ENCODE measurements around the gene PRKN. TPM values are rescaled to one million over a fixed set of nuclear protein-coding genes. Genes with fewer than 3 reads are reported as not detected.

Gene PRKN
- total and polyA plus RNA-seq, 5 donors from 2014 or later: 0.24 to 3.7 (median 2.5) TPM

GRCh38 chr6:161584621-161585340 is 1142.8 kb downstream of the PRKN start:
- Histone ChIP-seq H3K27ac (ENCODE audit: insufficient read depth, low read length, poor library complexity, severe bottlenecking) (no peak overlapping the region), H3K27me3 (ENCODE audit: control insufficient read depth, insufficient read depth, low read length) (no peaks in the 10 kb centered on the region), H3K4me1 (ENCODE audit: control insufficient read depth, insufficient read depth, low read length, poor library complexity, severe bottlenecking) (no peaks in the 10 kb centered on the region), H3K4me3 (ENCODE audit: low read depth, low read length) (no peak overlapping the region), H3K36me3 (ENCODE audit: control insufficient read depth, insufficient read depth, low read length) (no peaks in the 10 kb centered on the region), H3K9me3 (ENCODE audit: control insufficient read depth in 2 of 2, low read length in 2 of 2) (no peaks in the 10 kb centered on the region)
- Mint-ChIP-seq H3K36me3 (no peaks in the 10 kb centered on the region), H3K27ac (no peak overlapping the region), H3K4me1 (no peaks in the 10 kb centered on the region), H3K9me3 (no peaks in the 10 kb centered on the region), H3K27me3 (peaks cover 6% of the 10 kb centered on the region), H3K4me3 (no peak overlapping the region)
- no peak for DNase-seq
- no peak for ATAC-seq (ENCODE audit: low read depth in 2 of 2)

GRCh38 chr6:161584051-161584450 is 1143.5 kb downstream of the PRKN start:
- H3K27ac ChIP-seq (ENCODE audit: insufficient read depth, low read length, poor library complexity, severe bottlenecking): no peak overlapping the region
- Mint-ChIP-seq H3K27me3 (peaks cover 6% of the 10 kb centered on the region), H3K9me3 (no peaks in the 10 kb centered on the region), H3K4me3 (no peak overlapping the region), H3K4me1 (no peaks in the 10 kb centered on the region), H3K27ac (no peak overlapping the region), H3K36me3 (no peaks in the 10 kb centered on the region)
- H3K27me3 ChIP-seq (ENCODE audit: control insufficient read depth, insufficient read depth, low read length): no peaks in the 10 kb centered on the region
- no peaks in the 10 kb centered on the region for H3K9me3 ChIP-seq (ENCODE audit: control insufficient read depth in 2 of 2, low read length in 2 of 2)
- no peak overlapping the region for H3K4me3 ChIP-seq (ENCODE audit: low read depth, low read length)
- no peak for DNase-seq
- ATAC-seq (ENCODE audit: low read depth in 2 of 2): no peak
- H3K36me3 ChIP-seq (ENCODE audit: control insufficient read depth, insufficient read depth, low read length): no peaks in the 10 kb centered on the region
- no peaks in the 10 kb centered on the region for H3K4me1 ChIP-seq (ENCODE audit: control insufficient read depth, insufficient read depth, low read length, poor library complexity, severe bottlenecking)

- no peaks in the 10 kb centered on the region for H3K4me1 Mint-ChIP-seq
- no peak for DNase-seq
- no peak overlapping the region for H3K27ac ChIP-seq (ENCODE audit: insufficient read depth, low read length, poor library complexity, severe bottlenecking)
- no peak for ATAC-seq (ENCODE audit: low read depth in 2 of 2)
- no peaks in the 10 kb centered on the region for H3K4me1 ChIP-seq (ENCODE audit: control insufficient read depth, insufficient read depth, low read length, poor library complexity, severe bottlenecking)
- H3K9me3 Mint-ChIP-seq: no peaks in the 10 kb centered on the region
- H3K27me3 ChIP-seq (ENCODE audit: control insufficient read depth, insufficient read depth, low read length): no peaks in the 10 kb centered on the region
- no peaks in the 10 kb centered on the region for H3K36me3 Mint-ChIP-seq
- H3K4me3 ChIP-seq (ENCODE audit: low read depth, low read length): no peak overlapping the region
- H3K36me3 ChIP-seq (ENCODE audit: control insufficient read depth, insufficient read depth, low read length): no peaks in the 10 kb centered on the region
- H3K4me3 Mint-ChIP-seq: no peak overlapping the region
- no peaks in the 10 kb centered on the region for H3K9me3 ChIP-seq (ENCODE audit: control insufficient read depth in 2 of 2, low read length in 2 of 2)
- H3K27me3 Mint-ChIP-seq: peaks cover 6% of the 10 kb centered on the region
- H3K27ac Mint-ChIP-seq: no peak overlapping the region
Measured at GRCh38 chr6:161583584-161583983, 1144.0 kb downstream of the PRKN start.

- no peak overlapping the region for H3K27ac ChIP-seq (ENCODE audit: insufficient read depth, low read length, poor library complexity, severe bottlenecking)
- H3K4me3 ChIP-seq (ENCODE audit: low read depth, low read length): no peak overlapping the region
- Mint-ChIP-seq H3K4me3 (no peak overlapping the region), H3K9me3 (peaks cover 0 to 2% (median 0%) of the 10 kb centered on the region in 7 donors), H3K4me1 (peaks cover 0 to 2% (median 0%) of the 10 kb centered on the region in 4 donors), H3K27me3 (no peaks in the 10 kb centered on the region), H3K36me3 (no peaks in the 10 kb centered on the region), H3K27ac (no peak overlapping the region)
- H3K9me3 ChIP-seq (ENCODE audit: control insufficient read depth in 2 of 2, low read length in 2 of 2): no peaks in the 10 kb centered on the region
- ATAC-seq (ENCODE audit: low read depth in 2 of 2) (no peak), DNase-seq (peak in 1 of 3 donors; percentile 4)
- no peaks in the 10 kb centered on the region for H3K4me1 ChIP-seq (ENCODE audit: control insufficient read depth, insufficient read depth, low read length, poor library complexity, severe bottlenecking)
- H3K27me3 ChIP-seq (ENCODE audit: control insufficient read depth, insufficient read depth, low read length): no peaks in the 10 kb centered on the region
- no peaks in the 10 kb centered on the region for H3K36me3 ChIP-seq (ENCODE audit: control insufficient read depth, insufficient read depth, low read length)
Measured at GRCh38 chr6:161578478-161578877, 1149.1 kb downstream of the PRKN start.

- Histone ChIP-seq H3K9me3 (ENCODE audit: control insufficient read depth in 2 of 2, low read length in 2 of 2) (no peaks in the 10 kb centered on the region), H3K27ac (ENCODE audit: insufficient read depth, low read length, poor library complexity, severe bottlenecking) (no peak overlapping the region), H3K4me1 (ENCODE audit: control insufficient read depth, insufficient read depth, low read length, poor library complexity, severe bottlenecking) (no peaks in the 10 kb centered on the region), H3K4me3 (ENCODE audit: low read depth, low read length) (no peak overlapping the region), H3K36me3 (ENCODE audit: control insufficient read depth, insufficient read depth, low read length) (no peaks in the 10 kb centered on the region), H3K27me3 (ENCODE audit: control insufficient read depth, insufficient read depth, low read length) (no peaks in the 10 kb centered on the region)
- no peaks in the 10 kb centered on the region for H3K27me3 Mint-ChIP-seq
- DNase-seq (no peak), ATAC-seq (ENCODE audit: low read depth in 2 of 2) (no peak)
- peaks cover 0 to 3% (median 0%) of the 10 kb centered on the region in 7 donors for H3K9me3 Mint-ChIP-seq
- H3K36me3 Mint-ChIP-seq: no peaks in the 10 kb centered on the region
- no peak overlapping the region for H3K27ac Mint-ChIP-seq
- H3K4me1 Mint-ChIP-seq: peaks cover 0 to 2% (median 0%) of the 10 kb centered on the region in 4 donors
- no peak overlapping the region for H3K4me3 Mint-ChIP-seq
Measured at GRCh38 chr6:161575523-161576254, 1151.9 kb downstream of the PRKN start.

- Mint-ChIP-seq H3K27ac (no peak overlapping the region), H3K27me3 (no peaks in the 10 kb centered on the region), H3K9me3 (peaks cover 0 to 4% (median 0%) of the 10 kb centered on the region in 7 donors), H3K36me3 (peaks cover 4% of the 10 kb centered on the region), H3K4me1 (no peaks in the 10 kb centered on the region), H3K4me3 (no peak overlapping the region)
- no peak for DNase-seq
- no peaks in the 10 kb centered on the region for H3K4me1 ChIP-seq (ENCODE audit: control insufficient read depth, insufficient read depth, low read length, poor library complexity, severe bottlenecking)
- H3K36me3 ChIP-seq (ENCODE audit: control insufficient read depth, insufficient read depth, low read length): no peaks in the 10 kb centered on the region
- ATAC-seq (ENCODE audit: low read depth in 2 of 2): no peak
- H3K9me3 ChIP-seq (ENCODE audit: control insufficient read depth in 2 of 2, low read length in 2 of 2): no peaks in the 10 kb centered on the region
- no peak overlapping the region for H3K4me3 ChIP-seq (ENCODE audit: low read depth, low read length)
- no peak overlapping the region for H3K27ac ChIP-seq (ENCODE audit: insufficient read depth, low read length, poor library complexity, severe bottlenecking)
- no peaks in the 10 kb centered on the region for H3K27me3 ChIP-seq (ENCODE audit: control insufficient read depth, insufficient read depth, low read length)
Measured at GRCh38 chr6:161568885-161569456, 1158.6 kb downstream of the PRKN start.

- no peak overlapping the region for H3K27ac ChIP-seq (ENCODE audit: insufficient read depth, low read length, poor library complexity, severe bottlenecking)
- ATAC-seq (ENCODE audit: low read depth in 2 of 2): no peak
- peaks cover 4% of the 10 kb centered on the region for H3K36me3 Mint-ChIP-seq
Measured at GRCh38 chr6:161564952-161565351, 1162.6 kb downstream of the PRKN start.

More at GRCh38 chr6:161564952-161565351, 1162.6 kb downstream of the PRKN start:
- no peak overlapping the region for H3K27ac Mint-ChIP-seq
- Histone ChIP-seq H3K36me3 (ENCODE audit: control insufficient read depth, insufficient read depth, low read length) (no peaks in the 10 kb centered on the region), H3K27me3 (ENCODE audit: control insufficient read depth, insufficient read depth, low read length) (no peaks in the 10 kb centered on the region), H3K4me1 (ENCODE audit: control insufficient read depth, insufficient read depth, low read length, poor library complexity, severe bottlenecking) (no peaks in the 10 kb centered on the region), H3K4me3 (ENCODE audit: low read depth, low read length) (no peak overlapping the region), H3K9me3 (ENCODE audit: control insufficient read depth in 2 of 2, low read length in 2 of 2) (no peaks in the 10 kb centered on the region)
- no peak for DNase-seq
- no peaks in the 10 kb centered on the region for H3K27me3 Mint-ChIP-seq
- no peaks in the 10 kb centered on the region for H3K4me1 Mint-ChIP-seq
- H3K9me3 Mint-ChIP-seq: peaks cover 0 to 4% (median 0%) of the 10 kb centered on the region in 7 donors
- no peak overlapping the region for H3K4me3 Mint-ChIP-seq
